CD14-positive monocyte (primary cell): Measurements from ENCODE around the gene CNTN2. TPM values are rescaled to one million over a fixed set of nuclear protein-coding genes. Genes with fewer than 3 reads are reported as not detected.
A peak's percentile ranks its signal among the peaks of the same experiment; 100 is the strongest.

Source experiments
- DNase-seq, 3 donors: peaks; one replicate each; pipeline ENCODE4 v3.0.0-alpha.2; 2011 to 2022
- H2AFZ ChIP-seq: 2 replicates; pipeline ENCODE4 v1.6.0; 2012; ENCODE audit warnings: mild to moderate bottlenecking, low read depth, low read length, inconsistent platforms; ENCODE audit not compliant: insufficient read depth, poor library complexity, severe bottlenecking
- H3K27ac ChIP-seq, 2 donors: 1 replicate in 1 of 2; 2 replicates in 1 of 2; pipeline ENCODE4 v1.5.1; 2012 to 2013; ENCODE audit warnings: low read length in 2 of 2, control low read depth in 1 of 2, inconsistent platforms in 1 of 2, low read depth in 1 of 2, mild to moderate bottlenecking in 1 of 2
- H3K27me3 ChIP-seq, 2 donors: one replicate each; pipeline versions ENCODE4 v1.6.0 to v1.6.1; 2011 to 2013; ENCODE audit warnings: low read length in 2 of 2; ENCODE audit not compliant: control insufficient read depth in 2 of 2, insufficient read depth in 2 of 2
- H3K36me3 ChIP-seq, 2 donors: replicated peaks in 1 of 2; 1 replicate in 1 of 2; 2 replicates in 1 of 2; pipeline versions ENCODE4 v1.5.1 to v1.6.1; 2012 to 2013; ENCODE audit warnings: low read length in 2 of 2, control low read depth in 1 of 2, inconsistent platforms in 1 of 2, mild to moderate bottlenecking in 1 of 2; ENCODE audit not compliant: insufficient read depth in 2 of 2, control insufficient read depth in 1 of 2
- H3K4me1 ChIP-seq, 2 donors: 1 replicate in 1 of 2; 2 replicates in 1 of 2; pipeline versions ENCODE4 v1.5.1 to v1.6.1; 2012 to 2013; ENCODE audit warnings: low read length in 2 of 2, control low read depth in 1 of 2, inconsistent platforms in 1 of 2, mild to moderate bottlenecking in 1 of 2, moderate library complexity in 1 of 2; ENCODE audit not compliant: insufficient read depth in 2 of 2, control insufficient read depth in 1 of 2
- H3K4me2 ChIP-seq: replicated peaks from 2 replicates; pipeline ENCODE3; 2012; ENCODE audit warnings: low read length, moderate library complexity, mild to moderate bottlenecking; ENCODE audit not compliant: poor library complexity, severe bottlenecking; ENCODE audit errors: extremely low read depth
- H3K4me3 ChIP-seq, 3 experiments: fragments of 200-600 bp in 1 of 3; sonication (generic) in 1 of 3; replicated peaks in 1 of 3; 1 replicate in 2 of 3; 2 replicates in 1 of 3; pipeline ENCODE4 v1.5.1; 2011 to 2013; ENCODE audit warnings: low read length in 3 of 3, mild to moderate bottlenecking in 3 of 3, control low read depth in 2 of 3, low read depth in 2 of 3, inconsistent platforms in 1 of 3, moderate library complexity in 1 of 3
- H3K79me2 ChIP-seq: 2 replicates; pipeline ENCODE4 v1.6.0; 2012; ENCODE audit warnings: mild to moderate bottlenecking, control low read depth, inconsistent platforms, low read length, moderate library complexity; ENCODE audit not compliant: insufficient read depth
- H3K9ac ChIP-seq: 2 replicates; pipeline ENCODE4 v1.6.0; 2017; ENCODE audit warnings: low read length, mild to moderate bottlenecking; ENCODE audit not compliant: insufficient read depth, poor library complexity, severe bottlenecking
- H3K9me3 ChIP-seq, 2 donors: replicated peaks in 1 of 2; 1 replicate in 1 of 2; 2 replicates in 1 of 2; pipeline versions ENCODE4 v1.5.1 to v1.6.1; 2012 to 2013; ENCODE audit warnings: low read length in 2 of 2, control low read depth in 1 of 2; ENCODE audit not compliant: control insufficient read depth in 1 of 2, insufficient read depth in 1 of 2
- H4K20me1 ChIP-seq: 2 replicates; pipeline ENCODE4 v1.6.0; 2012; ENCODE audit warnings: mild to moderate bottlenecking, low read length, control low read depth, moderate library complexity; ENCODE audit not compliant: insufficient read depth
- H3K27ac Mint-ChIP-seq, 7 donors: one replicate each; pipeline ENCODE4 v1.8.0; 2020; ENCODE audit warnings: mild to moderate bottlenecking in 7 of 7, mixed read lengths in 7 of 7, moderate library complexity in 6 of 7, inconsistent platforms in 2 of 7
- H3K27me3 Mint-ChIP-seq, 3 donors: one replicate each; pipeline ENCODE4 v1.8.0; 2021 to 2022; ENCODE audit warnings: low read depth in 3 of 3, mild to moderate bottlenecking in 3 of 3, mixed read lengths in 3 of 3, moderate library complexity in 3 of 3, inconsistent platforms in 1 of 3
- H3K36me3 Mint-ChIP-seq, 2 donors: one replicate each; pipeline ENCODE4 v1.8.0; 2020; ENCODE audit warnings: mixed read lengths in 2 of 2, inconsistent platforms in 1 of 2, mild to moderate bottlenecking in 1 of 2
- H3K4me1 Mint-ChIP-seq: one replicate; pipeline ENCODE4 v1.8.0; 2020; ENCODE audit warnings: mild to moderate bottlenecking, mixed read lengths
- H3K4me3 Mint-ChIP-seq, 2 donors: one replicate each; pipeline ENCODE4 v1.8.0; 2020; ENCODE audit warnings: mild to moderate bottlenecking in 2 of 2, mixed read lengths in 2 of 2, moderate library complexity in 1 of 2
- H3K9me3 Mint-ChIP-seq, 7 donors: one replicate each; pipeline ENCODE4 v1.8.0; 2020 to 2022; ENCODE audit warnings: mixed read lengths in 7 of 7, mild to moderate bottlenecking in 6 of 7, moderate library complexity in 6 of 7, inconsistent platforms in 2 of 7
- WGBS: methylation state at CpG from one replicate; pipeline ENCODE4 v1.1.5; 2013; ENCODE audit warnings: missing lambda C conversion rate; ENCODE audit not compliant: insufficient coverage; 5-methylcytosine and 5-hydroxymethylcytosine counted together
- intact Hi-C, 2 donors: fragments of 100-400 bp; cut with micrococcal nuclease; formaldehyde crosslinking; loops; one replicate each; pipeline versions ENCODE4 v1.15.0 to v1.15.1; 2023
- polyA plus RNA-seq, 3 donors: library from polyadenylated mRNA; depleted of rRNA in 1 of 3; unstranded in 2 of 3; stranded (reverse) in 1 of 3; fragments of 300-500 nt in 2 of 3; fragments of >200 nt in 1 of 3; fragmentation: Illumina TruSeq in 2 of 3; gene quantifications; 1 replicate in 2 of 3; 2 replicates in 1 of 3; pipeline ENCODE4 v1.2.3, GENCODE V29; 2012 to 2021
- TF ChIP-seq, protein P1 (sequence below): fragments of 200-600 bp; IDR thresholded peaks from one replicate; pipeline ENCODE4 v1.8.0; 2022; ENCODE audit warnings: antibody characterized with exemption, mild to moderate bottlenecking

Gene CNTN2
- polyA plus RNA-seq, 3 donors, result not detected

DNA sequence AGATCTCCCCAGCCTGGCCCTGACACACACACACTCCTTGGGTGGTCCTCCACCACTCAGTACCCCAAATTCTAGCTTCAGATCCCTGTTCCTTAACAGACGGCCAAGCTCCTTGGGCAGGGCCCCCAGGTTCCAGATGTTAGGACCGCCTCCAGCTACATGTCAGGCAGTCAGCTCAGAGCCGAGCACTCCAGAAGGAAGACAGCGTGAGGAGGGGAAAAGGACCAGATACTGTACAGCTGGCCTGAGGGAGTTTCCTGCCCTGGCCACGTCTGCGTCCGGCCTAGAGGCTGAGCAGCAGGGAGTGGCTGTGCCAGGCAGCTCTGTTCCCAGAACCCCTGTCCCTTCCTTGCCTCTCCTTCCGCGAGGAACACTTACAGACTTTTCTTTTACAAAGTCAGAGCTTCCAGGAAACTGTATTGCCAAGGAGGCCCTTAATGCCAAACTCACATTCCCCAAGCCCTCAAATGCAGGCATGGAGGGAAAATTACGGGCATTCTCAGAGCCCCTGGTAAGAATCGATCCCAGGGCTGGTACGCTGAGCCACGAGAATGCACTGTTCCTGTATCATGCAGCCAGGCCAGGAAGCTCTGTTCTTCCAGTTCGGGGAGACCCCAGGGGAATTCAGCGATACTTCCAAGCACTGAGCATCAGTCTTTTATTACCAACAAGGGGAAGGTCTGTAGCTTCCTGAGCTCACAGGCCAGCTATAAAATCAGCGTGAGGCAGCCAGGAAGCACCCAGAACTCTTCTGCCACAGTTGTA lies 45.2 kb upstream of the CNTN2 start:
- H3K9me3 ChIP-seq, result no peaks in the 10 kb centered on the region
- intact Hi-C loops, result no loop called here
- peaks cover 4 to 8% of the 10 kb centered on the region in 2 donors for H3K4me1 ChIP-seq
- Mint-ChIP-seq H3K36me3 (peaks cover 0 to 4% of the 10 kb centered on the region in 2 donors), H3K9me3 (peaks cover 0 to 5% (median 2%) of the 10 kb centered on the region in 7 donors), H3K27me3 (peaks cover 2 to 3% (median 2%) of the 10 kb centered on the region in 3 donors), H3K4me1 (peaks cover 13% of the 10 kb centered on the region), H3K4me3 (no peak overlapping the region), H3K27ac (peak overlapping the region in 1 of 7 donors; percentile 60)
- H3K79me2 ChIP-seq, result no peaks in the 10 kb centered on the region
- no peak overlapping the region for H2AFZ ChIP-seq
- no peak for DNase-seq
- TF ChIP-seq, protein P1, sequence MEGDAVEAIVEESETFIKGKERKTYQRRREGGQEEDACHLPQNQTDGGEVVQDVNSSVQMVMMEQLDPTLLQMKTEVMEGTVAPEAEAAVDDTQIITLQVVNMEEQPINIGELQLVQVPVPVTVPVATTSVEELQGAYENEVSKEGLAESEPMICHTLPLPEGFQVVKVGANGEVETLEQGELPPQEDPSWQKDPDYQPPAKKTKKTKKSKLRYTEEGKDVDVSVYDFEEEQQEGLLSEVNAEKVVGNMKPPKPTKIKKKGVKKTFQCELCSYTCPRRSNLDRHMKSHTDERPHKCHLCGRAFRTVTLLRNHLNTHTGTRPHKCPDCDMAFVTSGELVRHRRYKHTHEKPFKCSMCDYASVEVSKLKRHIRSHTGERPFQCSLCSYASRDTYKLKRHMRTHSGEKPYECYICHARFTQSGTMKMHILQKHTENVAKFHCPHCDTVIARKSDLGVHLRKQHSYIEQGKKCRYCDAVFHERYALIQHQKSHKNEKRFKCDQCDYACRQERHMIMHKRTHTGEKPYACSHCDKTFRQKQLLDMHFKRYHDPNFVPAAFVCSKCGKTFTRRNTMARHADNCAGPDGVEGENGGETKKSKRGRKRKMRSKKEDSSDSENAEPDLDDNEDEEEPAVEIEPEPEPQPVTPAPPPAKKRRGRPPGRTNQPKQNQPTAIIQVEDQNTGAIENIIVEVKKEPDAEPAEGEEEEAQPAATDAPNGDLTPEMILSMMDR, result no peak
- H3K27ac ChIP-seq, result no peak overlapping the region
- H3K4me3 ChIP-seq, result no peak overlapping the region
- no peaks in the 10 kb centered on the region for H3K36me3 ChIP-seq
- no peaks in the 10 kb centered on the region for H3K27me3 ChIP-seq
- WGBS, result 96% methylated on average over 16 of the region's 16 CpGs
- no peak overlapping the region for H3K9ac ChIP-seq
- no peaks in the 10 kb centered on the region for H4K20me1 ChIP-seq
- no peak overlapping the region for H3K4me2 ChIP-seq

DNA sequence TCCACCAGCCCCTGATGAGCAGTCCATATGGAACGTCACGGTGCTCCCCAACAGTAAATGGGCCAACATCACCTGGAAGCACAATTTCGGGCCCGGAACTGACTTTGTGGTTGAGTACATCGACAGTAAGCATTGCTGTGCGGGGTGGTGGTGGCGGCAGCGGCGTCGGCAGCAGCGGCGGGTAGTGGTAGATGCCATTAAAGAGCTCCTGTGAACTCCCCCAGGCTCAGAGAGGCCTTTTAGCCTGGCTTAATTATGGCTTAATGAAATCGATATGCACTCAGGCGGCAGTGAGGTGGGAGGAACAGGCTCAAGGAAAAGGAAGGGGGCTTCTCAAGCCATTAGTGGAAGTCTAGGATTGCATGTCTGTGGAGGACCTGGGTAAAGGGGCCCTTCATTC lies 41.9 kb upstream of the CNTN2 start:
- Histone ChIP-seq H3K27me3 (no peaks in the 10 kb centered on the region), H3K9me3 (no peaks in the 10 kb centered on the region), H3K27ac (no peak overlapping the region), H4K20me1 (no peaks in the 10 kb centered on the region), H2AFZ (no peak overlapping the region), H3K79me2 (no peaks in the 10 kb centered on the region), H3K36me3 (no peaks in the 10 kb centered on the region), H3K9ac (no peak overlapping the region), H3K4me2 (no peak overlapping the region), H3K4me1 (no peaks in the 10 kb centered on the region), H3K4me3 (no peak overlapping the region)
- Mint-ChIP-seq H3K36me3 (no peaks in the 10 kb centered on the region), H3K9me3 (no peaks in the 10 kb centered on the region), H3K4me1 (no peaks in the 10 kb centered on the region), H3K27me3 (peaks cover 1 to 5% (median 2%) of the 10 kb centered on the region in 3 donors), H3K27ac (no peak overlapping the region), H3K4me3 (no peak overlapping the region)
- 97% methylated on average over 14 of the region's 14 CpGs for WGBS
- intact Hi-C loops, result no loop called here
- no peak for DNase-seq
- TF ChIP-seq, protein P1, result no peak
